NCI-H128 (cell line): ENCODE measurements around the gene KAZN.

Source experiments
- DNase-seq: peaks from one replicate; lab custom pipeline; 2025; ENCODE audit not compliant: unreplicated experiment; lab: John Stamatoyannopoulos, UW

The KAZN gene

DNA sequence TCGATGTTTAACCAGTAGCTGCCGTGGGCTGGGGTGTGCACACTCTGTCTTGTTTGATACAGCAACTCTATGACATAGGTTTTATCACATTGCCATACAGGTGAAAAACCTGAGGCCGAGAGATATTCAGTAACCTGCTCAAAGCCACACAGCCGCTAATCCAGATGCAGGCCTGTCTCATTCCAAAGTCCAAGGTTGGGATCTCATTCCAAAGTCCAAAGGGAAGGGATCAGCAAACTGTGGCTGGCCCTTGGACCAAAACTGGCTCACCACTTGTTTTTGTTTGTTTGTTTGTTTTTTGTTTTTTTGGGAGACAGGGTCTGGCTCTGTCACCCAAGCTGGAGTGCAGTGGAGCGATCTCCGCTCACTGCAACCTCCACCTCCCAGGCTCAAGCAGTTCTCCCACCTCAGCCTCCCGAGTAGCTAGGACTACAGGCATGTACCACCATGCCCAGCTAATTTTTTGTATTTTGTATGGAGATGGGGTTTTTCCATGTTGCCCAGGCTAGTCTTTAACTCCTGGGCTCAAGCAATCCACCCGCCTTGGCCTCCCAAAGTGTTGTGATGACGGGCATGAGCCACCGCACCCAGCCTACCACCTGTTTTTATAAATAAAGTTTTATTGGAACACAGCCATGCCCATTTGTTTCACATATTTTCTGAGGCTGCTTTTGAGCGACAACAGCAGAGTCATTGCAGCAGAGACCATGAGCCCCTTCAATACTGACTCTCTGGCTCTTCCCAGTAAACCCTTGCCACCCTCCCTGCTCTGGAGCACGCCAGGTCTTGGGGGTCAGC is 391.6 kb downstream of the KAZN start:
- no peak for DNase-seq

- no peak for DNase-seq
These were observed 394.9 kb downstream of the KAZN start for GRCh38 chr1:14993414-14993813.

DNA sequence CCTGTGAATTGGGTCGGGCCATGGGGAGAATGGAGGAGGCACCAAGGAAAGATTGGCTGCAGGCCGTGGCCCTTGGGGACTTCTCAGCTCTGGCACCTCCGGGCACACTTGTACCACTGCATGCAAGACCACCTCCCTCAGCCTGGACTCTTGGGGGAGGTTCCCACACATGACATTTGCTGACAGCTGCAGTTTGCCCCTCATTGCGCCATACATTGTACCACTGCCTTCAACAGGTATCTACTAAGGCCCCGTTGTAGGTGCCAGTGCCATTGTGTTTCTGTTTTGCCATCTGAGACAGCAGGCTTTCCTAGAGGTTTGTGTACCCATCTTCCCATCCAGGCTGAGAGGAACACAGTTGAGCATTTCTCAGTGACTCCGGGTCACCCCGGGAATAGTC is 395.7 kb downstream of the KAZN start:
- no peak for DNase-seq

DNA sequence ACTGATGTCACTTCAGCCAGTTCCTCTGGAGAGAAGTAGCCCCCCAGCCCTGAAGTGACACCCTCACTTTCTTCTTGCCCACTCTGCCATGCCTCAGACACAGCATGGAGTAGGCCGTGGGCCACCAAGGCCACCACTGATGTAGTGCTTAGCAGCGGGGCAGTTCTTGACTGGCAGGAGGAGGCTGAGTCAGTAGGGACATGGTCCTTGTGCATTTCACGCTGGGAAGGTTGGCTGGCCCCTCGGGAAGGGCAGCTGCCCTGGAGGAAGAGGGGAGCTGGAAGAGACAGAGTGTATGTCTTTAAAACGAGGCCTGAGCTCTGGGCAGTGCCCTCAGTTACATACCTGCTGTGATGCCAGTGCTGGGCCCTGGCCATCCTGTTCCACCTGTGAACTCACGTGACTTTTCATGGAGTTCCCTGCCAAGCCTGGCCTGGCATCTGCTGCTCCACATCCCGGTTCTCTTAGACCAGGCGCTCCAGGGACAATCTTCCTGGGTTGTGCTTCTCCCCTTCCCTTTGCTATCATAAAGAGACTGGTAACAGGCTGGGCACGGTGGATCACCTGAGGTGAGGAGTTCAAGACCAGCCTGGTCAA is 396.5 kb downstream of the KAZN start:
- DNase-seq: no peak

GRCh38 chr1:14996133-14997050 is 397.9 kb downstream of the KAZN start:
- no peak for DNase-seq

DNA sequence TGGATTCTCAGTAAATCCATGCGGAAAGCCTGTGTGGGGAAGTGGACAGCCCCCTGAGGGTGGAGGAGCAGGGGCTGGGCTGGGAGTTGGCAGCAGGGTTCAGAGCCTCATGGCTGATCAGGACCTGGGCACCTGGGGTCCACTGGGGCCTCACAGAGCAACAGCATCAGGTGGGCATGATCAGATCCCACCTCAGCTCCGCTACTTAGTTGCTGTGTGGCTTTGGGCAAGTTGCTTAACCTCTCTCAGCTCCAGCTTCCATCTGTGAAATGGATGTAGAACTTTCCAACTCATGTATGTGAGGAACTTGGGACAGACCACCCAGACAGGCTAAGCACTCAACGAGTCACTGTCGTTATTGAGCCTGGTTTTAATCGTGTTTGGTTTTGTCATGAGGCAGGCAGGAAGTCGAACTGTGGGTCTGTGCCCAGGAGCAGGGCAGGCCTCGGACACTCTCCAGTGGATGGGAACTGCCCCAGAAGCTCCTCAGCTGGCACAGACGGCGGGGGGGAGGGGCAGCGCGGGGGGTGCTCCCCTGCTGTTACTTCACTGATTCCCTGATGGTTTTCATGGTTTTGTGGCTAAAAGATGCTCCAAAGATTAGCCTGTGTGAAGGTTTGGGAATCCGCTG is 399.3 kb downstream of the KAZN start:
- no peak for DNase-seq

GRCh38 chr1:14999441-14999840 is 401.0 kb downstream of the KAZN start:
- no peak for DNase-seq

DNA sequence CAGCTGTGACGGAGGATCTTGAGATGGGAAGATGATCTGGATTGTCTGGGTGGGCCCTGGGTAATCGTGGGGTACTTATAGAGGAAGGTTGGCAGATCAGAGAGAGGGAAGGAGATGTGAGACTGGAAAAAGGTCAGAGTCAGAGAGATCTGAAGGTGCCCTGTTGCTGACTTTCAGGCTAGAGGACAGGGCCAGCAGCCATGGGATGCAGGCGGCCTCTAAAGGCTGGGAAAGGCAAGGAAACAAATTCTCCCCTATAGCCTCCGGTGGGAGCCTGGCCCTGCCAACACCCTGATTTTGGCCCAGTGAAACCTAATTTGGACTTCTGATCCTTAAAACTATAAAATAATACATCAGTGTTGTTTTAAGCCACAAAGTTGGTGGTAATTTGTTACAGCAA is 401.5 kb downstream of the KAZN start:
- DNase-seq: no peak

DNA sequence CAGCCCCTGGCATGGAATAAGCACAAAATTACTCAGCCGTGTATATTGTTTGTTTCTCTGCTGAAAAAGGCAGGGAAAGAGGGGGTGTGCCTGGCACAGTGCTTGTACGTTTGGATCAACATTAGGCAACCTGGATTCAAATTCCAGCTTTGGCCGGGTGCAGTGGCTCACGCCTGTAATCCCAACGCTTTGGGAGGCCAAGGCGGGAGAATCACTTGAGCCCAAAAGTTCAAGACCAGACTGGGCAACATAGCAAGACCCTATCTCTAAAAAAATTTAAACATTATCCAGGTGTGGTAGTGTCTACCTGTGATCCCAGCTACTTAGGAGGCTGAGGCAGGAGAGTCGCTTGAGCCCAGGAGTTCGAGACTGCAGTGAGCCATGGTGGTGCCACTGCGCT is 402.2 kb downstream of the KAZN start:
- DNase-seq: no peak

DNA sequence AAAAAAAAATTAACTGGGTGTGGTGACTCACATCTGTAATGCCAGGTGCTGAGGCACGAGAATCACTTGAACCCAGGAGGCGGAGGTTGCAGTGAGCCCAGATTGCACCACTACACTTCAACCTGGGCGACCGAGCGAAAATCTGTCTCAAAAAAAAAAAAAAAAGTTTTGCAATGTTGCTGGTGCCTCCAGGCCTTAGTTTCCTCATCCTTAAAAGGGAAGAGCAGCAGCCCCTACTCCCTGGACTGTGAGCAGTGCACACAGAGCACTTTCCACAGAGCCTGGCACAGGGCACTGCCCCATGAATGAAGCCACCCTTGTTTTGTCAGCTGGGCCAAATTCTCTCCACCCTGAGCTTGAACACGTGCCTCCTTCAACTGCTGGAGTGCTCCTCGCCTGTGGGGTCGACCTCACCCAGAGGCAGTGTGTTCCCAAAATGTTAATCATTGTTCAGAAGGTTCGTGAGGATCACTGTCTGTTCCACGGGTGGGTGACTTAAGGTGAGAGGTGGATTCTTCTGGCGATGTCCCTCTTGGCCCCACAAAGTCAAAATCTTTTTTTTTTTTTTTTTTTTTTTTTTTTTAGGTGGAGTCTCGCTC is 402.9 kb downstream of the KAZN start:
- DNase-seq: no peak

DNA sequence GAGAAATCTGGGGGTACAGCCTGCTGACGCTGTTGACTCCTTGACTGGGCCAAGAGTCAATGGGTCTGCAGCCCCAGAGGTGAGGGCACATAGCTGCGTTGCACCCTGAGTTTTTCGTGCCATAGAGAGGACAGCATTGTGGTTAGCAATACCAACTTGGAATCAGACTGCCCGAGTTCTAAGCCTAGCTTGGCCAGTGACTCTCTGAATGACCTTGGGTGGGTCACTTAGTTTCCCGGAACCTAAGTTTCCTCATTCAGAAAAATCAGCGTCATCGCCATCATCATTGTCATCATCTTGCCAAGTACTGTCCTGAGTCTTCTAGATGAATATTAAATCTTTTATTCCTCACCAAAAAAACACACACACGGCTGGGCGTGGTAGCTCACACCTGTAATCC is 403.8 kb downstream of the KAZN start:
- no peak for DNase-seq

- no peak for DNase-seq
These were observed 405.9 kb downstream of the KAZN start for GRCh38 chr1:15004396-15004795.

DNA sequence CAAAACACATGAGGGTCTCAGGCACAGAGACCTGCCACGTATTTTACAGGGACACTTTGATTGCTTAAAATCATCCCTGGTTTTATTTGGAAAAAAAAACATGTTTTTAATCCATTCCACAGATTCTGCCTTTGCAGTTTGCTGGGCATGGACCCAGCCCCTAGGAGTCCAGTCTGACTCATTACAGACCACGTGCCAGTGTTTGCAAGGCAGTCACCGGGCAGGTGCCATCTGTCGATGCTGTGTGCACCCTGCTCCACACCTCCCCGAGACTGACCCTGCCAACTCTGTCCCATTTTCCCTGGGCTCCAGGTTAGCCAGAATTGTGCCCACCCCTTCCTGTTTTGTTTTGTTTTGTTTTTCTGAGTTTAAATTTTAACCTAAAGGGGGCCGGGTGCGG is 406.6 kb downstream of the KAZN start:
- DNase-seq: no peak

DNA sequence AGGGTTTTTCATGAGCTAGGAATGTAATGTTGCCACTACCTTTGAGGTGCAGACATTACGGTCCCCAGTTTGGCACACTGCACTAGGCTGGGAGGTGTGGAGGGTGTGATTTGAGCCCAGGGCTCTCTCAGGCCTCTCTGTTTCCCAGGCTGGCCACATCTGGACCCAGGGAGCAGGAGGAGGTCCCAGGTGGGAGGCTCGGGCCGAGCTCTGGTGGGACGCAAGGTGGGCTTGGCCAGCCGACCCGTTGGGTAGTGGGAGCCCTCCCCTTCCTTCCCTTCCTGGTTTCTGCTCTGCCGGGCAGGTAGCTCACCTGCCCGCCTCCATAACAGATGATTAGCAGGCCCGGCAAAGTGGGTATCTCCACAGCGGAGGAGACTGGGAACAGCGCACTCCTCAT is 408.9 kb downstream of the KAZN start:
- no peak for DNase-seq

DNA sequence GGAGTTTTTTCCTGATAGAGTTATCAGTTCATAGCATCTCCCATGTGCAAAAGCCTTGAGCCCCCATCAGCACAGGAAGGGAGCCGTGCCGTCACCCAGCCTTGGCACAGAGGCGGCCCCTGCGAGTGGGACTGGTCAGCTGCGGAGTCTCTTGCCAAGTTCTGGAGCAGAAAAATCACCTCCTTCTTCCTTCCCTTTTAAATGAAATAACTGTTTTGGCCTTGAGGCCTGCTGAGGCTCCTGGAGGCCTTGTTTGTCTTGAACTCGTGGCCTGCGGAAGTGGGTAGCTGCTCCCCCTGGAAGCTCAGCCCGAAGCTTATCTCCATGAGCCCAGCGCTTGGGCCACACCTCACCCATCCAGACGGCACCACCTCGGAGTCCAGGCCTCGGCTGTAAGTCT is 409.4 kb downstream of the KAZN start:
- DNase-seq: no peak

- no peak for DNase-seq
These were observed 410.6 kb downstream of the KAZN start for GRCh38 chr1:15008783-15009729.

DNA sequence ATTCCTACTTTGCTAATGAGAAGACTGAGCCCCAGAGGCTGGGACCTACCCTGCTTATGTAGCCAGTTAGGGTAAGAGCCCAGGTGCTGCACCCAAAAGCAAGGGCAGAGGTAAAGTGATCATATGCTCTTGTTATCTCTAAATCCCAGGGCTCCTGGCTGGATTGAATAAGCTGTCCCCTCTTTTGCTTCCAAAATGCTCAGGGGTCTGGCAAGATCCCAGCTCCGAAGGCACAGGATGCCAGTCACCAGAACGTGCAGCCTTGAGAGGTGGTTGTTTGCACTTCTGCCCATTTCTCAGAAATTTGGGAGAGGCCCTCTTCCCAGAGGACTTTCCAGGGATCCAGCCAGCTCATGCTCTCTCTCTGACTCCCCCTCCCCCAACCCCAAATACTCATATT is 412.7 kb downstream of the KAZN start:
- DNase-seq: no peak

- DNase-seq: no peak
These were observed 413.2 kb downstream of the KAZN start for GRCh38 chr1:15011661-15012060.

DNA sequence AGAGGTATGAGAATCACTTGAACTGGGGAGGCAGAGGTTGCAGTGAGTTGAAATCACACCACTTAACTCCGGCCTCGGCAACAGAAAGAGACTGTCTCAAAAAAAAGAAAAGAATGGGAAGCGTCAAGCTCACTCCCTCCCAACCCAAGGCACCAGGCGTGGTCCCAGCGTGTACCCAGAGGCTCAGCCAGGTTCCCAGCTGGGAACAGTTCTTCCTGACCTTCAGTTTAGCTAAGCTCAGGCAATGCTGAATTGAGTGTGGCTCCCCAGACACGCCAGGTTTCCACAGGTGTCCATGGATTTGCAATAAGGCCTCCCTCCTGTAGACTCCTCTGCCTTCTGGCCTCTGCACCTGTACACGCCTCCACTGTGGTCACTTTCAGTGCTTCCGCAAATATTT is 414.3 kb downstream of the KAZN start:
- no peak for DNase-seq

DNA sequence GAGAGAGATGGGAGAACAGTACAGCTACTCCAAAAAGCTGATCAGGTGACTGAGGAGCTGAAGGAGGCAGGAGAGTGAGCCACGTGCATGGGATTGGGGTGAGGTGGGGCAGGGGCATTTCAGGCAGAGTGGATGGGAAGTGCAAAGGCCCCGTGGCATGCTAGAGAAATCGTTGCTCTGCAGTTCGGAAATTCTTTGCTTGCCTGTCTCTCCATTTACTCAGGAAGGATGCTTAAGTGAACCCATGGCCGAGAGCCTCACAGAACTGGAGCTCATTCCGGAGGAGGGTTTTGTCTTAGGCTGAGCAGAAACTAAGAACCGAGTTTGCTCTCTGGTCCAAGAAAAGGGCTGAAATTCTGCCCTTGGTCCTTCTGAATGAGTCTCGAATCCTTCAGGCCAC is 415.3 kb downstream of the KAZN start:
- DNase-seq: no peak
